ENCODE results near the gene PPFIBP1. TPM values are rescaled to one million over a fixed set of nuclear protein-coding genes. Genes with fewer than 3 reads are reported as not detected.

Gene PPFIBP1
- total and polyA plus RNA-seq, 2 of the 8 experiments (the other 6 are each of a cell fraction or from before 2014, with no cell fraction given) = 7.7 to 31.3 TPM

GRCh38 chr12:27575762-27576118 is 51.7 kb downstream of the PPFIBP1 start:
- 0 out of 4 replicates have a peak, but pooled peaks cover 0 to 2% of the 10 kb centered on the region in 2 experiments for H3K79me2 ChIP-seq (ENCODE audit: control insufficient read depth in 1 of 2, insufficient read depth in 2 of 2, low read length in 2 of 2)
- no peak overlapping the region for H3K14ac ChIP-seq (ENCODE audit: insufficient read length)
- H3K23me2 ChIP-seq (ENCODE audit: low read depth, low read length) = no peaks in the 10 kb centered on the region
- no peak overlapping the region for H4K5ac ChIP-seq (ENCODE audit: insufficient read length, low read depth, low read length)
- H3K4me2 ChIP-seq (ENCODE audit: insufficient read depth in 1 of 2, low read depth in 2 of 2, low read length in 2 of 2) = no peak overlapping the region
- no peak for FAIRE-seq
- DNase-seq (ENCODE audit: low read depth in 1 of 2, low spot score in 2 of 2) = no peak
- H3K9ac ChIP-seq (replicated peaks in 1 of 4; ENCODE audit: extremely low read depth in 1 of 4, low read depth in 3 of 4, low read length in 3 of 4) = no peak overlapping the region
- no peak overlapping the region for H2BK15ac ChIP-seq (ENCODE audit: low read length)
- ChIA-PET CTCF (ENCODE audit: partially characterized antibody) (interaction anchor here (0.8 kb wide), 1 partner anchor 10 kb away, joined by 3 read pairs; no protein-coding TSS in a partner anchor), POLR2A (ENCODE audit: partially characterized antibody) (no interaction called here)
- 96% methylated on average over 2 of the region's 2 CpGs; no CpG with 5 or more reads in 1 of the 2 experiments for WGBS, 2 experiments (ENCODE audit: extremely low coverage in 1 of 2, insufficient coverage in 1 of 2, insufficient read length in 1 of 2, insufficient replicate concordance in 2 of 2, low coverage in 1 of 2, low lambda C conversion rate in 2 of 2, missing lambda C conversion rate in 1 of 2)
- no peak overlapping the region for H3K4me3 ChIP-seq (ENCODE audit: extremely low read depth in 1 of 4, insufficient read depth in 2 of 4, low read depth in 3 of 4, low read length in 4 of 4)
- no peak overlapping the region for H2BK5ac ChIP-seq (ENCODE audit: low read depth, low read length)
- no peak overlapping the region for H2BK20ac ChIP-seq (ENCODE audit: low read length)
- H3K27me3 ChIP-seq (replicated peaks in 1 of 4; ENCODE audit: control insufficient read depth in 3 of 4, extremely low read depth in 1 of 4, insufficient read depth in 3 of 4, low read length in 3 of 4) = no peaks in the 10 kb centered on the region
- no peak overlapping the region for H3K27ac ChIP-seq (ENCODE audit: low read depth, low read length)
- H3K4me1 ChIP-seq (replicated peaks in 1 of 4; ENCODE audit: control insufficient read depth in 3 of 4, insufficient read depth in 4 of 4, low read length in 3 of 4) = no peaks in the 10 kb centered on the region
- H4K20me1 ChIP-seq (replicated peaks in 1 of 2; ENCODE audit: control insufficient read depth in 1 of 2, insufficient read depth in 2 of 2, low read length in 2 of 2) = no peaks in the 10 kb centered on the region
- no peaks in the 10 kb centered on the region for H3K9me3 ChIP-seq (ENCODE audit: insufficient read depth in 2 of 2, low read depth in 1 of 2, low read length in 1 of 2)
- H2AK5ac ChIP-seq (ENCODE audit: low read depth, low read length) = no peak overlapping the region
- no peak overlapping the region for H3K23ac ChIP-seq (ENCODE audit: insufficient read length)
- H3K36me3 ChIP-seq (ENCODE audit: control insufficient read depth in 2 of 4, insufficient read depth in 4 of 4, low read length in 3 of 4) = no peaks in the 10 kb centered on the region
- H2AFZ ChIP-seq (ENCODE audit: low read length) = no peak overlapping the region
- no peak overlapping the region for H4K91ac ChIP-seq (replicated peaks; ENCODE audit: insufficient read length, low read length)
- no peak overlapping the region for H3K4ac ChIP-seq (replicated peaks; ENCODE audit: insufficient read length, low read depth, low read length)
- H2BK120ac ChIP-seq (replicated peaks; ENCODE audit: low read depth, low read length) = no peak overlapping the region
- no peak overlapping the region for H2BK12ac ChIP-seq (ENCODE audit: low read depth, low read length)
- no peak overlapping the region for H4K8ac ChIP-seq (ENCODE audit: extremely low read depth, insufficient read depth, low read length)
- no peaks in the 10 kb centered on the region for H3K79me1 ChIP-seq (ENCODE audit: low read depth, low read length)
- H3K56ac ChIP-seq (replicated peaks; ENCODE audit: insufficient read length, low read depth, low read length) = no peak overlapping the region
- no peak overlapping the region for H3K18ac ChIP-seq (ENCODE audit: extremely low read depth, low read length)
- no peak for TF ChIP-seq CHD1 (IDR thresholded peaks at IDR 0.05; ENCODE audit: low read depth, low read length)
- no peak for TF ChIP-seq TAF7 (optimal IDR thresholded peaks at IDR 0.05; ENCODE audit: borderline replicate concordance, low read depth, low read length)
- TF ChIP-seq POLR2AphosphoS5 (IDR thresholded peaks at IDR 0.05; ENCODE audit: low read depth, low read length) = no peak
- TF ChIP-seq HDAC6 (IDR thresholded peaks at IDR 0.05; ENCODE audit: low read depth, low read length) = no peak
- no peak for TF ChIP-seq SP2 (IDR thresholded peaks at IDR 0.05; ENCODE audit: low read length)
- no peak for TF ChIP-seq KDM1A (IDR thresholded peaks at IDR 0.05; ENCODE audit: borderline replicate concordance, low read length)
- TF ChIP-seq TBP (IDR thresholded peaks at IDR 0.05; ENCODE audit: low read depth, low read length) = no peak
- TF ChIP-seq SIRT6 (IDR thresholded peaks at IDR 0.05; ENCODE audit: low read length) = no peak
- no peak for TF ChIP-seq CHD2 (IDR thresholded peaks at IDR 0.05; ENCODE audit: low read length)
- TF ChIP-seq SP1 (IDR thresholded peaks at IDR 0.05; ENCODE audit: low read depth, low read length) = no peak
- no peak for TF ChIP-seq KDM5A (IDR thresholded peaks at IDR 0.05; ENCODE audit: low read length)
- TF ChIP-seq ATF3 (IDR thresholded peaks at IDR 0.05; ENCODE audit: insufficient read depth, low read depth, low read length) = no peak
- TF ChIP-seq GTF2F1 (IDR thresholded peaks at IDR 0.05; ENCODE audit: borderline replicate concordance, low read depth, low read length) = no peak
- no peak for TF ChIP-seq HDAC2 (IDR thresholded peaks at IDR 0.05; ENCODE audit: borderline replicate concordance in 1 of 2, low read depth in 2 of 2, low read length in 2 of 2)
- no peak for TF ChIP-seq EZH2 (IDR thresholded peaks at IDR 0.05; ENCODE audit: low read depth, low read length, severe bottlenecking)

Measured in H1 (cell line).